Suprapubic skin (tissue), 4 donors: Measurements from ENCODE around the gene SLC13A1. TPM values are rescaled to one million over a fixed set of nuclear protein-coding genes. Genes with fewer than 3 reads are reported as not detected.

Experiments used
- DNase-seq, 2 donors: peaks; one replicate each; pipeline ENCODE4 v3.0.0-alpha.2; 2019; ENCODE audit warnings: low spot score in 2 of 2
- H3K27ac ChIP-seq: fragments of 200-600 bp; sonication (generic); one replicate; pipeline ENCODE4 v1.5.1; 2019
- H3K27me3 ChIP-seq: fragments of 200-600 bp; sonication (generic); one replicate; pipeline ENCODE4 v1.5.1; 2019
- H3K36me3 ChIP-seq: fragments of 200-600 bp; sonication (generic); one replicate; pipeline ENCODE4 v1.5.1; 2019
- H3K4me1 ChIP-seq: fragments of 200-600 bp; sonication (generic); one replicate; pipeline ENCODE4 v1.5.1; 2019
- H3K4me3 ChIP-seq: fragments of 200-600 bp; sonication (generic); one replicate; pipeline ENCODE4 v1.5.1; 2019; ENCODE audit warnings: mild to moderate bottlenecking
- H3K9me3 ChIP-seq: fragments of 200-600 bp; sonication (generic); one replicate; pipeline ENCODE4 v1.5.1; 2019
- EP300 ChIP-seq: sonication (generic); formaldehyde crosslinking; IDR thresholded peaks from one replicate; pipeline ENCODE4 v1.6.1; 2017; ENCODE audit warnings: antibody characterized with exemption
- POLR2A ChIP-seq, 2 donors: fragments of 450-650 bp; IDR thresholded peaks; one replicate each; pipeline ENCODE4 v1.6.1; 2017; ENCODE audit warnings: antibody characterized with exemption in 2 of 2, mild to moderate bottlenecking in 2 of 2, moderate library complexity in 2 of 2
- POLR2AphosphoS5 ChIP-seq, 3 donors: sonication (generic); formaldehyde crosslinking; IDR thresholded peaks; one replicate each; pipeline ENCODE4 v1.6.1; 2017; ENCODE audit warnings: antibody characterized with exemption in 3 of 3
- WGBS: methylation state at CpG from one replicate; pipeline ENCODE4 v1.1.5; 2018; 5-methylcytosine and 5-hydroxymethylcytosine counted together
- total RNA-seq, 4 donors: library from RNA; depleted of rRNA; stranded (reverse); fragments of >200 nt; gene quantifications; one replicate each; pipeline ENCODE4 v1.1.0, GENCODE V29; 2016
- TF ChIP-seq, protein P1 (sequence below), 2 donors: fragments of 200-600 bp in 1 of 2; fragments of 450-650 bp in 1 of 2; sonication (generic) in 1 of 2; IDR thresholded peaks; one replicate each; pipeline ENCODE4 v1.5.1; 2016 to 2019; ENCODE audit warnings: antibody characterized with exemption in 2 of 2, mild to moderate bottlenecking in 1 of 2, moderate library complexity in 1 of 2

Gene SLC13A1, protein sequence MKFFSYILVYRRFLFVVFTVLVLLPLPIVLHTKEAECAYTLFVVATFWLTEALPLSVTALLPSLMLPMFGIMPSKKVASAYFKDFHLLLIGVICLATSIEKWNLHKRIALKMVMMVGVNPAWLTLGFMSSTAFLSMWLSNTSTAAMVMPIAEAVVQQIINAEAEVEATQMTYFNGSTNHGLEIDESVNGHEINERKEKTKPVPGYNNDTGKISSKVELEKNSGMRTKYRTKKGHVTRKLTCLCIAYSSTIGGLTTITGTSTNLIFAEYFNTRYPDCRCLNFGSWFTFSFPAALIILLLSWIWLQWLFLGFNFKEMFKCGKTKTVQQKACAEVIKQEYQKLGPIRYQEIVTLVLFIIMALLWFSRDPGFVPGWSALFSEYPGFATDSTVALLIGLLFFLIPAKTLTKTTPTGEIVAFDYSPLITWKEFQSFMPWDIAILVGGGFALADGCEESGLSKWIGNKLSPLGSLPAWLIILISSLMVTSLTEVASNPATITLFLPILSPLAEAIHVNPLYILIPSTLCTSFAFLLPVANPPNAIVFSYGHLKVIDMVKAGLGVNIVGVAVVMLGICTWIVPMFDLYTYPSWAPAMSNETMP
- total RNA-seq: not detected

DNA sequence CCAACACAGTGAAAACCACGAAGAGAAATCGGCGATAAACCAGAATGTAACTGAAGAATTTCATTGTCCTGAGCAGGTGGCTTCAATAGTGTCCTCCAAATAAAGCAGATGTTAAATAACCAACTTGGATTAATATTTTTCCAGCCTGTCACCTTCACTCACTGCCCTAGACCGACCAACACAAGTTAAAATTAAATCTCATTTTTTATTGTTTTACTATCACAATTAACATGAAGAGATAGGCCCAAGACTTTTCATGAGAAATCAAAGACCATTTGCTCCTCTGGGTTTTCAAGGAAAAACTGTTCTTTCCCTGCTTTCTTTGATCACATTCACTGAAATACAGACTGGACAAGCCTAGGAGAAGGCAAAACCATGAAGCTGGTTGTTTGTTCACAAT is at the start of gene SLC13A1:
SLC13A1 (minus strand) TSS at position 87 of the 400 bp plus-strand sequence; CDS start at position 64, 23 bp downstream.
- Histone ChIP-seq H3K9me3 (no peaks in the 10 kb centered on the region), H3K4me1 (no peaks in the 10 kb centered on the region), H3K4me3 (no peak within 1 kb of the TSS), H3K27me3 (no peaks in the 10 kb centered on the region), H3K27ac (no peak within 1 kb of the TSS), H3K36me3 (no peaks in the 10 kb centered on the region)
- DNase-seq: no peak
- WGBS: 88% methylated on average over 4 of the region's 4 CpGs
- no peak for TF ChIP-seq POLR2A (IDR thresholded peaks at IDR 0.05)
- TF ChIP-seq, protein P1, sequence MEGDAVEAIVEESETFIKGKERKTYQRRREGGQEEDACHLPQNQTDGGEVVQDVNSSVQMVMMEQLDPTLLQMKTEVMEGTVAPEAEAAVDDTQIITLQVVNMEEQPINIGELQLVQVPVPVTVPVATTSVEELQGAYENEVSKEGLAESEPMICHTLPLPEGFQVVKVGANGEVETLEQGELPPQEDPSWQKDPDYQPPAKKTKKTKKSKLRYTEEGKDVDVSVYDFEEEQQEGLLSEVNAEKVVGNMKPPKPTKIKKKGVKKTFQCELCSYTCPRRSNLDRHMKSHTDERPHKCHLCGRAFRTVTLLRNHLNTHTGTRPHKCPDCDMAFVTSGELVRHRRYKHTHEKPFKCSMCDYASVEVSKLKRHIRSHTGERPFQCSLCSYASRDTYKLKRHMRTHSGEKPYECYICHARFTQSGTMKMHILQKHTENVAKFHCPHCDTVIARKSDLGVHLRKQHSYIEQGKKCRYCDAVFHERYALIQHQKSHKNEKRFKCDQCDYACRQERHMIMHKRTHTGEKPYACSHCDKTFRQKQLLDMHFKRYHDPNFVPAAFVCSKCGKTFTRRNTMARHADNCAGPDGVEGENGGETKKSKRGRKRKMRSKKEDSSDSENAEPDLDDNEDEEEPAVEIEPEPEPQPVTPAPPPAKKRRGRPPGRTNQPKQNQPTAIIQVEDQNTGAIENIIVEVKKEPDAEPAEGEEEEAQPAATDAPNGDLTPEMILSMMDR (IDR thresholded peaks at IDR 0.05): no peak
- no peak for TF ChIP-seq POLR2AphosphoS5 (IDR thresholded peaks at IDR 0.05)
- no peak for TF ChIP-seq EP300

DNA sequence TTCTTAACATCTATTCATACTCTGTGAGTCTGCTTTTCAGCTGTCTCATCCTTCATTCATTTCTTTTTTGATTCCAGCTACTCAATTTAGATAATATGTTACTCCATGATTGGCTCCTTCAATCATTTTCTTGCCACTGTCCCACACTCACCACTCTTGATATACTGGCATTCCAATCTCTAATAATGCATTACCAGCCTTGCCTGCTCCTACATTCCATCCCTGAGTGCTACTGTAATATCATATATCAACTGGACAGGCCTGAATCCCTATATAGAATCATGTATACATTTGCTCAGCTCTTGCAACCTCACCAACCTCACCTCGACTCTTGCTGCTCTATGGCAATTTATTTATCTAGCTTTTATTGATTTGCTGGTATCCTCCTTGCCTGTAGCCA is 45.0 kb upstream of the SLC13A1 start:
- Histone ChIP-seq H3K27ac (no peak overlapping the region), H3K9me3 (no peaks in the 10 kb centered on the region), H3K27me3 (no peaks in the 10 kb centered on the region), H3K4me1 (no peaks in the 10 kb centered on the region), H3K36me3 (no peaks in the 10 kb centered on the region), H3K4me3 (no peak overlapping the region)
- 86% methylated on average over 1 of the region's 1 CpG for WGBS
- DNase-seq: no peak
- TF ChIP-seq POLR2A (IDR thresholded peaks at IDR 0.05): no peak
- TF ChIP-seq EP300: no peak
- TF ChIP-seq POLR2AphosphoS5 (IDR thresholded peaks at IDR 0.05): no peak
- TF ChIP-seq, protein P1 (IDR thresholded peaks at IDR 0.05): no peak

DNA sequence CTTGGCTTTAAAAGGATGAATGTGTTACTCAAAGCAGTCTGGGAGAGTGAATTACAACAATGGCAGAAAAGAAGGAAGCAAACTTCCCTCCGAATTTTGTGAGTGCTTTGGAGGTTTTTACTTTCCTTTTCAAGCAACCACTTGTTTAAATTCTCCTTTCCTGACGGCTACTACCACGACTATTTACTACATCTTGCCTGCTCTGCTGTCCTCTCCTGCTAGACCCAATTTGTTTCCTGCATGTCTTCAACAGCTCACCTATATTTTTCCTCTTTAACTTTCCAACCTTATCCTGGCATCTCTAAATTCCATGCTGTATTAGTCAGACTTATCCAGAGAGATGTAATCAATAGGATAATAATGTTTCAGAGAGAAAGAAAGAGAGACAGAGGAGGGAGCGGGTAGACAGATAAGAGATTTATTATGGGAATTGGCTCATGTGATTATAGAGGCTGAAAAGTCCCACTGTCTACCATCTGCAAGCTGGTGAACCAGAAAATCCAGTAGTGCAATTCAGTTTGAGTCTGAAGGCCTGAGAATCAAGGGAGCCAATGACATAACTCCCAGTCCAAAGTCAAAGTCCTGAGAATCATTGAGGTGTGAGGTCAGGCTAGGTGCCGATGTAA is 42.8 kb upstream of the SLC13A1 start:
- no peak overlapping the region for H3K4me3 ChIP-seq
- no peak for DNase-seq
- no peaks in the 10 kb centered on the region for H3K27me3 ChIP-seq
- 26% methylated on average over 5 of the region's 5 CpGs for WGBS
- no peaks in the 10 kb centered on the region for H3K9me3 ChIP-seq
- no peaks in the 10 kb centered on the region for H3K4me1 ChIP-seq
- TF ChIP-seq EP300 (no peak), POLR2A (IDR thresholded peaks at IDR 0.05) (no peak), POLR2AphosphoS5 (IDR thresholded peaks at IDR 0.05) (no peak)
- TF ChIP-seq, protein P1 (IDR thresholded peaks at IDR 0.05): no peak
- H3K36me3 ChIP-seq: no peaks in the 10 kb centered on the region
- no peak overlapping the region for H3K27ac ChIP-seq

DNA sequence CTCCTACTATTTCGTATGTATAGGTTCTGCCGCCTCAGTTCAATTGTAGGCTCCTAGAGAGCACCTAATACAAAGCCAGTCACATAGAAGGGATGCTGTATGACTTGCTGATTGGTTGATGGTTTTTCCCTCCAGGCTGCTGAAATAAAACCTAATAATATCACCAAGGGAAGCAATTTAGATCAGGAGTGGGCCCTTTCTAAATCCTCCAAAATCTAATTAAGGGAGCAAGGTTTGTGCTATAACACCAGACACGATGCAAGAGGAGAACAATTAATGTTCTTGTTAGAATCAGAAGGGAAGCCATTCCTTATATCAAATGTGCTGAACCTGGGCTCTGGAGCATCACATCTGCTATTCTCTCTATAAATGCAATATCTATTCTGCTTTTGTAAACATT is 42.0 kb upstream of the SLC13A1 start:
- TF ChIP-seq, protein P1 (IDR thresholded peaks at IDR 0.05): no peak
- TF ChIP-seq POLR2A (IDR thresholded peaks at IDR 0.05) (no peak), POLR2AphosphoS5 (IDR thresholded peaks at IDR 0.05) (no peak), EP300 (no peak)
- no peak overlapping the region for H3K4me3 ChIP-seq
- no peaks in the 10 kb centered on the region for H3K27me3 ChIP-seq
- no peaks in the 10 kb centered on the region for H3K9me3 ChIP-seq
- H3K4me1 ChIP-seq: no peaks in the 10 kb centered on the region
- no peak overlapping the region for H3K27ac ChIP-seq
- 80% methylated on average over 3 of the region's 3 CpGs for WGBS
- H3K36me3 ChIP-seq: no peaks in the 10 kb centered on the region
- no peak for DNase-seq
